NCI-H526 (cell line): ENCODE results near the gene RHOC.

ENCODE experiments used
- DNase-seq, 2 experiments: peaks; one replicate each; lab custom pipeline; 2025; lab: John Stamatoyannopoulos, UW

The RHOC gene

DNA sequence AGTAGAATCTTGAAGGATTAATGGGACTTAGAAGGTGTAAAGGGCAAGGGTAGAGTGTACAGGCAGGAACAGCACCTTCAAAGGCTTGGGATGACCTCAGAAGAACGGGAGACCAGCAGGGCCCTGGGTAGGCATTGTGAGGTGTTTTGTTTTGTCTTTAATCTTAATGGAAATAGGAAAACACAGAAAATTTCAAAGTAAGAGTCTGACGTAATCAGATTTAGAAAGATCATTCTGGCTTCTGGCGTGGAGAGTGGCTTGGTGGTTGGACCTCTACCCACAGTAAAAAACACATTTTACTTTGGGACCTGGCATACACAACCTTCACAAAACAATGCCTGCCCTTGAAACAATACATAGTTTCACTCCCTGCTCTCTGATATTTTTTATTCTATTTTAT, 28.3 kb downstream of the RHOC start:
- DNase-seq = no peak

DNA sequence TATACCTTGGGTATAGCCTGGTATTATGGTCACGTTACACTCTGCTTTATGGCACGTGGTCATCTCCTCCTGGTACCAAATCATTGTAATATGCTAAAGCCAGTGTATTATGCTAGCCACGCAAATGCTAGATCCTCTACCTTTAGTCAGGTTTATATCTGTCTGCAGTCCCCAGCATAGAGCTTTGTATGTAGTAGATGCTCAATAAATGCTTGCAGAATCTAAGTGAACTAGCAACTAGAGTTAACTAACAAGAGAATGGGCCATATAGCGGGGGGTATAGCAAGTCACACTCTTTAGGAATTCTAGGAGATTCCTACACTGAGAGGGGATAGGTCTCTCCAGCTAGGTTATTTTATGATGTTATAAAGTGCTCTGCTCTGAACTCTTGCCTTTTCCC, 29.4 kb downstream of the RHOC start:
- no peak for DNase-seq

GRCh38 chr1:112676543-112676942, 30.4 kb downstream of the RHOC start:
- no peak for DNase-seq

- DNase-seq = no peak
These were observed 31.1 kb downstream of the RHOC start for GRCh38 chr1:112675728-112676381.

DNA sequence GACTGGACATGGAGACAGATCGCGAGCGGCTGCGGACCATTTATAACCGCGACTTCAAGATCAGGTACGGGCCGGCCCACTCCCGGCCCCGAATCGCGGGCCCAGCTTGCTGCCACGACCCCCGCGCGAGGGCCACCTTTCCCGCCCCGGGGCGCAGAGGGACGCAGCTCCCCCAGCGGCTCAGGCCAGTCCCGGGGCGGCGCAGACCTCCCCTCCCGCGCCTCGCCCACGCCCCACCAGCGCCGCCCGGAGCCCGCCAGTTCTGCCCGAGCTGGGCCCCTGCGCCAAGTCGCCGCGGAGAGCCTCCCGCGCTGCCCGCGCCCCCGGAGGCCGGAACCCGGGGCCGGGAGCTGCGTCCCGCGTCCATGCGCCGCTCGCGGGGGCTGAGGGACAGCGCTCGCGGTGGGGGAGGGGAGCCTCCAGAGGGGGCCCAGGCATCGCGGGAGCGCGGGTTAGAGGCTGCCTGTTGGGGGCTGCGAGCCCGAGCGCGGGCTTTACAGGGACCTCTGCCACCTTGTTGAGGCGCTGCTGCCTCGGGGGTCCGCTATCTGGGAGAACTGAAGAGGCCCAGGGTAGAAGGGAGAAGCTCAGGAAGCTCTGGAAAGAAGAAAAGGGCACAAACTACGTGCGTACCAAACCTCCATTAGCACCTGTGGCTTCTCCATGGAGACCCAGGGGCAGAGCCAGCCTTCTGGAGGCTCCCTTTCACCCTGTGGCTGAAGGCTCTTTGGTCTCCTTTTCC, 31.8 kb downstream of the RHOC start:
- peak in 1 of 2 experiments; percentile 87 for DNase-seq

GRCh38 chr1:112674440-112674985, 32.4 kb downstream of the RHOC start, which contains the start of gene MOV10:
Gene MOV10 (plus strand): TSS chr1:112674659. CDS start chr1:112674913, 254 bp downstream.
- peak; percentile 78 to 92 for DNase-seq

- peak; percentile 47 to 56 for DNase-seq
These were observed 33.1 kb downstream of the RHOC start for GRCh38 chr1:112673592-112674439.

GRCh38 chr1:112672842-112673241, 34.1 kb downstream of the RHOC start:
- no peak for DNase-seq

DNA sequence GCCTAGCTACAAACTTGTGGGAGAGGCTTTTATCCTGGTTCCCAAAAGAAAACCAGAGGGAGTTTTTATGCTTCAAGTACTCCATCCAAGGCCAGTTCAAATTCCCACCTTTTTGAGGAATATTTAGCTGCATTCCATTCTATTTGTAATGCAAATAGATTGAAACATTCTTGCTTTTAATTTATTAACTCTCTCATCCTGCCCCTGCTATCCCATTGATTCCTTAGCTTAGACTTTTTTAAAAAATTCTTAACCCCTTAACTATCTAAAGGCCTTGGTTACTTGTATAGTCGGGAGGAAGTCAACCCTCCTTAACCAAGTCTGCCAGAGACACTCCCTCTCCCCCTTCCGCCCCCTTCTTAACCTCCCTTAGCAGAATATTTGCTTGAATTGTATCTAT, 34.9 kb downstream of the RHOC start:
- DNase-seq = no peak

- DNase-seq = no peak
These were observed 40.0 kb downstream of the RHOC start for GRCh38 chr1:112666946-112667345.

GRCh38 chr1:112665857-112666256, 41.1 kb downstream of the RHOC start:
- DNase-seq = no peak

GRCh38 chr1:112651205-112651604, 55.7 kb downstream of the RHOC start:
- no peak for DNase-seq
